HAP-1 (cell line): ENCODE measurements around the gene KRT38.
A peak's percentile ranks its signal among the peaks of the same experiment; 100 is the strongest.
"Not testable (repeated sequence)": the region's sequence is repeated elsewhere in the genome, so short reads cannot be mapped to it uniquely, and the experiment has no call there.

Experiments used
- DNase-seq, 2 experiments: peaks; one replicate each; pipeline ENCODE4 v3.0.0-alpha.2; 2016 to 2020; ENCODE audit warnings: low spot score in 2 of 2
- H3K27me3 ChIP-seq: fragments of 250-450 bp; sonication (Bioruptor Pico); 2 replicates; pipeline ENCODE4 v1.5.1; 2020; ENCODE audit warnings: low read depth, mild to moderate bottlenecking, moderate library complexity
- H3K36me3 ChIP-seq: fragments of 250-450 bp; sonication (Bioruptor Pico); replicated peaks from 2 replicates; pipeline ENCODE4 v1.5.1; 2020; ENCODE audit warnings: mild to moderate bottlenecking
- H3K4me1 ChIP-seq: fragments of 250-450 bp; sonication (Bioruptor Pico); 2 replicates; pipeline ENCODE4 v1.5.1; 2020; ENCODE audit warnings: mild to moderate bottlenecking
- H3K4me3 ChIP-seq: fragments of 250-450 bp; sonication (Bioruptor Pico); 2 replicates; pipeline ENCODE4 v1.5.1; 2020; ENCODE audit warnings: mild to moderate bottlenecking, moderate library complexity
- H3K9me3 ChIP-seq: fragments of 250-450 bp; sonication (Bioruptor Pico); 2 replicates; pipeline ENCODE4 v1.5.1; 2020; ENCODE audit warnings: mild to moderate bottlenecking, moderate library complexity
- in situ Hi-C: fragments of 300-500 bp; cut with MboI; formaldehyde crosslinking; loops from 3 replicates; pipeline ENCODE4 v1.14.3; 2020; ENCODE audit warnings: low sequenced_read_pairs, inconsistent platforms, mixed read lengths

KRT38 gene

GRCh38 chr17:41428591-41429291, 12.0 kb downstream of the KRT38 start:
- H3K36me3 ChIP-seq: no peaks in the 10 kb centered on the region
- no peaks in the 10 kb centered on the region for H3K9me3 ChIP-seq
- in situ Hi-C loops: no loop called here
- H3K27me3 ChIP-seq: peaks cover 2% of the 10 kb centered on the region; the same call in 1 of the 2 replicates
- H3K4me1 ChIP-seq: no peaks in the 10 kb centered on the region
- DNase-seq: peak; percentile 43 to 82
- no peak overlapping the region for H3K4me3 ChIP-seq

GRCh38 chr17:41424111-41424635, 16.6 kb downstream of the KRT38 start, which contains the start of gene KRT37:
KRT37 (minus strand) TSS chr17:41424585; CDS start chr17:41424523, 62 bp downstream.
- no peak for DNase-seq
- H3K4me3 ChIP-seq: no peak within 1 kb of the TSS
- H3K4me1 ChIP-seq: no peaks in the 10 kb centered on the region
- H3K9me3 ChIP-seq: no peaks in the 10 kb centered on the region
- peaks cover 2% of the 10 kb centered on the region; the same call in 1 of the 2 replicates for H3K27me3 ChIP-seq
- in situ Hi-C loops: no loop called here
- H3K36me3 ChIP-seq: no peaks in the 10 kb centered on the region

- in situ Hi-C loops, H3K9me3 ChIP-seq, H3K36me3 ChIP-seq, DNase-seq, H3K4me1 ChIP-seq, H3K27me3 ChIP-seq, H3K4me3 ChIP-seq: not testable (repeated sequence)
Observed at GRCh38 chr17:41422586-41422985, 18.2 kb downstream of the KRT38 start.

- Histone ChIP-seq H3K4me3 (no peak overlapping the region), H3K4me1 (no peaks in the 10 kb centered on the region), H3K36me3 (no peaks in the 10 kb centered on the region), H3K27me3 (peaks cover 2% of the 10 kb centered on the region; the same call in 1 of the 2 replicates), H3K9me3 (no peaks in the 10 kb centered on the region)
- no peak for DNase-seq
- in situ Hi-C loops: no loop called here
Observed at GRCh38 chr17:41421617-41422016, 19.2 kb downstream of the KRT38 start.

- DNase-seq: no peak
- Histone ChIP-seq H3K36me3 (no peaks in the 10 kb centered on the region), H3K27me3 (peaks cover 2% of the 10 kb centered on the region; the same call in 1 of the 2 replicates), H3K9me3 (no peaks in the 10 kb centered on the region), H3K4me3 (no peak overlapping the region), H3K4me1 (no peaks in the 10 kb centered on the region)
- in situ Hi-C loops: no loop called here
Observed at GRCh38 chr17:41421116-41421515, 19.7 kb downstream of the KRT38 start.

- no peaks in the 10 kb centered on the region for H3K4me1 ChIP-seq
- in situ Hi-C loops: no loop called here
Observed at GRCh38 chr17:41420134-41420533, 20.6 kb downstream of the KRT38 start.

GRCh38 chr17:41419716-41420115, 21.1 kb downstream of the KRT38 start:
- in situ Hi-C loops: no loop called here
- H3K36me3 ChIP-seq: no peaks in the 10 kb centered on the region
- DNase-seq: no peak
- H3K4me1 ChIP-seq: no peaks in the 10 kb centered on the region
- no peaks in the 10 kb centered on the region for H3K27me3 ChIP-seq
- H3K9me3 ChIP-seq: no peaks in the 10 kb centered on the region
- H3K4me3 ChIP-seq: no peak overlapping the region

More at GRCh38 chr17:41420134-41420533, 20.6 kb downstream of the KRT38 start:
- Histone ChIP-seq H3K36me3 (no peaks in the 10 kb centered on the region), H3K4me3 (no peak overlapping the region), H3K9me3 (no peaks in the 10 kb centered on the region), H3K27me3 (no peaks in the 10 kb centered on the region)
- DNase-seq: no peak

GRCh38 chr17:41418116-41418860, 22.5 kb downstream of the KRT38 start:
- no peaks in the 10 kb centered on the region for H3K36me3 ChIP-seq
- H3K27me3 ChIP-seq: no peaks in the 10 kb centered on the region
- no peak overlapping the region for H3K4me3 ChIP-seq
- H3K4me1 ChIP-seq: no peaks in the 10 kb centered on the region; the same call in 1 of the 2 replicates
- in situ Hi-C loops: no loop called here
- no peaks in the 10 kb centered on the region for H3K9me3 ChIP-seq
- DNase-seq: no peak

GRCh38 chr17:41417576-41418015, 23.2 kb downstream of the KRT38 start:
- Histone ChIP-seq H3K4me1 (no peaks in the 10 kb centered on the region; the same call in 1 of the 2 replicates), H3K36me3 (no peaks in the 10 kb centered on the region), H3K9me3 (no peaks in the 10 kb centered on the region), H3K4me3 (no peak overlapping the region), H3K27me3 (peaks cover 1% of the 10 kb centered on the region; the same call in 1 of the 2 replicates)
- in situ Hi-C loops: no loop called here
- peak in 1 of 2 experiments; percentile 15 for DNase-seq

GRCh38 chr17:41417127-41417526, 23.7 kb downstream of the KRT38 start:
- Histone ChIP-seq H3K36me3 (no peaks in the 10 kb centered on the region), H3K4me3 (no peak overlapping the region), H3K27me3 (peaks cover 4% of the 10 kb centered on the region; the same call in 1 of the 2 replicates), H3K4me1 (no peaks in the 10 kb centered on the region; the same call in 1 of the 2 replicates), H3K9me3 (no peaks in the 10 kb centered on the region)
- no peak for DNase-seq
- in situ Hi-C loops: no loop called here

- Histone ChIP-seq H3K27me3 (peaks cover 4% of the 10 kb centered on the region; the same call in 1 of the 2 replicates), H3K36me3 (no peaks in the 10 kb centered on the region), H3K4me1 (no peaks in the 10 kb centered on the region; the same call in 1 of the 2 replicates), H3K9me3 (no peaks in the 10 kb centered on the region), H3K4me3 (no peak overlapping the region)
- no peak for DNase-seq
- in situ Hi-C loops: no loop called here
Observed at GRCh38 chr17:41416479-41416878, 24.3 kb downstream of the KRT38 start.

- H3K9me3 ChIP-seq: no peaks in the 10 kb centered on the region
- no peak for DNase-seq
- H3K4me3 ChIP-seq: no peak overlapping the region
- in situ Hi-C loops: no loop called here
- H3K36me3 ChIP-seq: no peaks in the 10 kb centered on the region
- H3K4me1 ChIP-seq: no peaks in the 10 kb centered on the region; the same call in 1 of the 2 replicates
- H3K27me3 ChIP-seq: peaks cover 4% of the 10 kb centered on the region; the same call in 1 of the 2 replicates
Observed at GRCh38 chr17:41415833-41416335, 24.9 kb downstream of the KRT38 start.

GRCh38 chr17:41415411-41415810, 25.4 kb downstream of the KRT38 start:
- no peaks in the 10 kb centered on the region for H3K36me3 ChIP-seq
- H3K4me3 ChIP-seq: no peak overlapping the region
- in situ Hi-C loops: no loop called here
- H3K9me3 ChIP-seq: no peaks in the 10 kb centered on the region
- H3K27me3 ChIP-seq: peaks cover 7% of the 10 kb centered on the region; the same call in 1 of the 2 replicates
- DNase-seq: no peak
- H3K4me1 ChIP-seq: no peaks in the 10 kb centered on the region; the same call in 1 of the 2 replicates
